K562 (cell line): Measurements from ENCODE around the gene UCKL1. TPM values are rescaled to one million over a fixed set of nuclear protein-coding genes. Genes with fewer than 3 reads are reported as not detected.

Experiments
- CCAR2 ChIP-seq: fragments of 200-400 bp; formaldehyde crosslinking; IDR thresholded peaks from 2 replicates; pipeline ENCODE4 v1.6.1; 2017; ENCODE audit warnings: mild to moderate bottlenecking, low read depth, low read length
- ETS1 ChIP-seq: conservative IDR thresholded peaks from 2 replicates; pipeline ENCODE4 v1.6.1; 2011; ENCODE audit warnings: low read depth, mild to moderate bottlenecking, low read length; ENCODE audit not compliant: control insufficient read depth
- FOXM1 ChIP-seq, 2 experiments: fragments of 450-650 bp in 1 of 2; sonication (generic) in 1 of 2; formaldehyde crosslinking in 1 of 2; IDR thresholded peaks; 2 replicates each; pipeline versions ENCODE4 v1.6.1 to v1.9.0; 2017 to 2022; ENCODE audit warnings: low read depth in 2 of 2, mild to moderate bottlenecking in 2 of 2, missing genetic modification reagents in 1 of 2, moderate library complexity in 1 of 2
- MITF ChIP-seq: IDR thresholded peaks from 2 replicates; pipeline ENCODE4 v1.6.1; 2014; ENCODE audit warnings: antibody characterized with exemption
- NCOA2 ChIP-seq, 2 experiments: fragments of 450-650 bp; IDR thresholded peaks; 2 replicates each; pipeline ENCODE4 v1.6.1; 2018; ENCODE audit warnings: mild to moderate bottlenecking in 2 of 2, moderate library complexity in 1 of 2; ENCODE audit not compliant: partially characterized antibody in 2 of 2
- NFE2 ChIP-seq: IDR thresholded peaks from 2 replicates; pipeline ENCODE4 v1.6.1; 2014; ENCODE audit warnings: antibody characterized with exemption, low read depth
- TAF7 ChIP-seq: fragments of 450-650 bp; IDR thresholded peaks from 2 replicates; pipeline ENCODE4 v1.6.1; 2016; ENCODE audit warnings: missing genetic modification characterization, missing compliant biosample characterization
- U2AF2 ChIP-seq: fragments of 200-400 bp; formaldehyde crosslinking; optimal IDR thresholded peaks from 2 replicates; pipeline ENCODE3; 2017; ENCODE audit warnings: low read depth, mild to moderate bottlenecking, low read length
- USF1 ChIP-seq: sonication (generic); formaldehyde crosslinking; IDR thresholded peaks from 2 replicates; pipeline ENCODE4 v1.9.0; 2022; ENCODE audit warnings: mild to moderate bottlenecking, missing genetic modification reagents
- ZBTB40 ChIP-seq, 2 experiments: fragments of 450-650 bp in 1 of 2; sonication (generic) in 1 of 2; formaldehyde crosslinking in 1 of 2; IDR thresholded peaks; 2 replicates each; pipeline versions ENCODE4 v1.7.1 to v1.9.0; 2016 to 2022; ENCODE audit warnings: inconsistent platforms in 1 of 2, mild to moderate bottlenecking in 1 of 2, missing genetic modification reagents in 1 of 2
- ZNF586 ChIP-seq: fragments of 450-650 bp; formaldehyde crosslinking; conservative IDR thresholded peaks from 2 replicates; pipeline ENCODE4 v1.4.0; 2020; ENCODE audit warnings: mild to moderate bottlenecking, moderate library complexity
- polyA plus RNA-seq, 8 experiments: library from polyadenylated mRNA; depleted of rRNA in 4 of 8; stranded (reverse) in 5 of 8; unstranded in 3 of 8; fragments of >200 nt; fragmentation: Nextera tagmentation in 2 of 8; fragmentation: Illumina TruSeq in 1 of 8; extraction: Ambion mirVana in 2 of 8; extraction: Trizol in 1 of 8; gene quantifications; 2 replicates each; pipeline versions ENCODE4 v1.2.1 to v1.2.3, GENCODE V29; 2011 to 2014; ENCODE audit warnings: inconsistent platforms in 1 of 8, missing spikeins in 1 of 8
- total RNA-seq, 7 experiments: library from RNA; depleted of rRNA in 6 of 7; stranded (reverse); fragments of >200 nt in 6 of 7; fragmentation: Illumina TruSeq in 2 of 7; extraction: Trizol in 2 of 7; gene quantifications; 2 replicates each; pipeline versions ENCODE4 v1.2.1 to v1.2.3, GENCODE V29; 2011 to 2021; ENCODE audit warnings: low replicate concordance in 1 of 7

UCKL1 gene
- total and polyA plus RNA-seq, 9 of the 15 experiments (the other 6 are each of a cell fraction or from before 2014, with no cell fraction given), result 3.1 to 52.8 (median 24.2) TPM

GRCh38 chr20:63957690-63958441 lies 1.6 kb upstream of the UCKL1 start (continued):
- TF ChIP-seq ETS1 (0 out of 2 replicates have a peak, but pooled peaks have one; percentile 12), NFE2 (no peak), ZBTB40 (IDR thresholded peaks at IDR 0.05) (no peak), ZBTB40 (CRISPR knock-in tag; IDR thresholded peaks at IDR 0.05) (no peak), FOXM1 (IDR thresholded peaks at IDR 0.05; ENCODE audit: low read depth) (no peak), FOXM1 (CRISPR knock-in tag; IDR thresholded peaks at IDR 0.05; ENCODE audit: low read depth) (no peak), MITF (no peak), U2AF2 (no peak), CCAR2 (no peak), ZNF586 (CRISPR knock-in tag) (no peak), USF1 (CRISPR knock-in tag) (no peak), TAF7 (tag) (no peak), NCOA2 (IDR thresholded peaks at IDR 0.05; ENCODE audit: partially characterized antibody in 2 of 2) (no peak)
